Stimulated activated CD8-positive, alpha-beta memory T cell treated with anti-CD3 and anti-CD28 coated beads, Interleukin-12 subunit alpha, Interleukin-12 subunit beta, amount 100 ng/mL, for 1 hour (primary cell): ENCODE data around the gene FHAD1.

Source experiments
- DNase-seq: peaks from one replicate; pipeline ENCODE4 v3.0.0-alpha.2; 2020; ENCODE audit warnings: low read depth

FHAD1 gene

DNA sequence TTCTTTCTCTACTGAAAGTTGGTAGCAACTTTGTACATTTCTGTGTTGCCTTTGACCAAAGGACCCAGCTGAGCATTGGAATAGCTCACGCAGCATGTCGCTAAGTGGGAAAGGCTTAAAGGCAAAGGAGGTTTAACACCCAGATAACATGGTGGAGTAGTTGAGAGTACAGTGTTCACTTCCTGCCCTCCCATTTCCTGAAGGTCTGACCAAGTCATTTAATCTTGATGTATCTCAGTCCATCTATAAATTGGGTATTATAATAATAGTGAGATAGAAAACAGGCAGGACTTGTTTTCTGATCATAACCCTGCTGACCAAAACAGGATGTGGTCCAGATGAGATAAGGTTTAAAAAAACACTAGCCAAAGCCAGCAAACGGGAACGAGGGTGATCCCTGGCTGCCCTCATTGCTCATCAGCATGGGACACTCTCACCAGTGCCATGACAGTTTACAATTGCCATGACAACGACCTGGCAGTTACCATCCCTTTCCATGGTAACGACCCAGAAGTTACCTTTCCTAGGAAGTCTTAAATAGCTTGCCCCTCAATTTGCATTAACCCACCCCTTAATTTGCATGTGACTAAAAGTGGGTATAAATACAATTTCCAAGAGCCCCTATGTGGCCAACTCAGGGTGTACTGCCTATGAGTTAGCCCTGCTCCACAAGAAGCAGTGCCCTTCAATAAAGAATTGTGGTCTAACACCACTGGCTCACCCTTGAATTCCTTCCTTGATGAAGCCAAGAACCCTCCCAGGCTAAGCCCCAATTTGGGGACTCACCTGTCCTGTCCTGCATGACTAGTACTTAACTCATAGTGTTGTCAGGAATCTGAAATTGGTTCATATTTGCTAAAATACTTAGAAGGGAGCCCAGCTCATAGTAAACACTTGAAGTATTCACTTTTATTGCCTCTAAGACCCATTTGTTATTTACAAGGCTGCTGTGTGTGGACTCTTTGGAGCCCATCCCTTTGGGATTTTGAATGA lies 28.4 kb upstream of the FHAD1 start:
- DNase-seq: no peak

DNA sequence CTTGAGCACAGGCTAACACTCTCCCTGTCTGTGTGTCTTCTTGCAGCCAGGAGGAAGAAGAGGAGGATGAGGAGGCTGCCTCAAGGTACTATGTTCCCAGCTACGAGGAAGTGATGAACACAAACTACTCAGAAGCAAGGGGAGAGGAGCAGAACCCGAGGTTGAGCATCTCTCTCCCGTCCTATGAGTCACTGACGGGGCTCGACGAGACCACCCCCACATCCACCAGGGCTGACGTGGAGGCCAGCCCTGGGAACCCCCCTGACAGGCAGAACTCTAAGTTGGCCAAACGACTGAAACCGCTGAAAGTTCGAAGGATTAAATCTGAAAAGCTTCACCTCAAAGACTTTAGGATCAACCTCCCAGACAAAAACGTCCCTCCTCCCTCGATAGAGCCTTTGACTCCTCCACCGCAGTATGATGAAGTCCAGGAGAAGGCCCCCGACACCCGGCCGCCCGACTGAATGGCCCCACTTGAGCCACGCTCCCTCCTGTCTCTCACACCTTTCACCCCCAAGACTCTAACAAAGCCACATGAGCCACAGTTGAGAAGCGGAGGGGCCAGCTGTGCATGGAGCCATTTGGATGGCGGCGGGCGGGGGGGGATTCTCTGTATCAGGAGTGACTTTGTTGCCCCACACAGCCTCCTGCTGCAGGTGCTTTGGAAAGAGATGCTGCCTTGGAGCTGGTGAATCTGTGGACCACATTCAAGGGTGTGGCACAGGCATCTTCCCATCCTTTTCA lies 27.6 kb upstream of the FHAD1 start:
- no peak for DNase-seq

DNA sequence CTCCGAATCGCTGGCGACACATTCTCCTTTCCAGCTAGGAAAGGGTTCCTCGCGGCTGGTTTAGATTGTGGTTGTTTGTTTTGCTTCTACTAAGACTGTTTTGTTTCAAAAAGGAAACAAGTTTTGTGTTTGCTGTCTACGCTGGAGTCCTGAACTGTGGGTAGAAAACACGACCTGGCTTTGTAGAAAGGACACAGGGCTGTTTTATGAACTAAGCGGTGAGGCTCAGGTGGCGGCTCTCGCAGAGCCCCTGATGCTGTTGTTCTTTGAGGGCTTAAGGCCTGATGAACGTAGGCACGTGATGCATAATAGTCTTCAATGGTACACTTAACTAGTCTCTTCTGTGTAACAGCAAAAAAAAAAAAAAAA lies 27.0 kb upstream of the FHAD1 start:
- DNase-seq: no peak

DNA sequence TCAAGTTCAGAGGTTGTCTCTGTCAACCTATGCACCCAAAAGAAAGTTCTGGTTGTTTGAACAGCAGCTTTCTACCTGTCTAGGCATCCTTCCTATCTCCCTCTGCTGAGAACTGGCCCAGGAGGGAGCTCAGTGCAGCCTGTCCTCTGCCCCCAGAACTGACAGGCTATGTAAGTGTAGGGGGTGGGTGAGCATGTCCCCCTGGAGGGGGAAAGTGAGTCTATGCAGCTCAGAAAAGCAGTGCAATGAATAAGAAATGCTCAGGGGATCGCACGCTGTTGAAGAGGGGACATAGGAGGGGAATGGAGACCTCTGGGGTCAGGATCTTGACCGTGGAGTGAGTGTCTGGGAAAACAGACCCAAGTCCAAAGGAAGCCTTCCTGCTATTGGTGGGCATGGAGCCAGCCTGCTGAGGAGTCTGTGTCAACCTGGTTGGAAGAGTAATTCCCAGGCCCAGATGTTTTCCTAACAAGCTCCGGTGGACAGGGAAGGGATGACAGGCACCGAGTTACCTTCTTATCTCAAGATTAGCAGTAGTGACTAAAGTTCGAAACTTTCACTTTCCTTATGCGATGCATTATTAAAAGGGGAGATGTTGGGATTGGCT lies 26.1 kb upstream of the FHAD1 start:
- DNase-seq: no peak

DNA sequence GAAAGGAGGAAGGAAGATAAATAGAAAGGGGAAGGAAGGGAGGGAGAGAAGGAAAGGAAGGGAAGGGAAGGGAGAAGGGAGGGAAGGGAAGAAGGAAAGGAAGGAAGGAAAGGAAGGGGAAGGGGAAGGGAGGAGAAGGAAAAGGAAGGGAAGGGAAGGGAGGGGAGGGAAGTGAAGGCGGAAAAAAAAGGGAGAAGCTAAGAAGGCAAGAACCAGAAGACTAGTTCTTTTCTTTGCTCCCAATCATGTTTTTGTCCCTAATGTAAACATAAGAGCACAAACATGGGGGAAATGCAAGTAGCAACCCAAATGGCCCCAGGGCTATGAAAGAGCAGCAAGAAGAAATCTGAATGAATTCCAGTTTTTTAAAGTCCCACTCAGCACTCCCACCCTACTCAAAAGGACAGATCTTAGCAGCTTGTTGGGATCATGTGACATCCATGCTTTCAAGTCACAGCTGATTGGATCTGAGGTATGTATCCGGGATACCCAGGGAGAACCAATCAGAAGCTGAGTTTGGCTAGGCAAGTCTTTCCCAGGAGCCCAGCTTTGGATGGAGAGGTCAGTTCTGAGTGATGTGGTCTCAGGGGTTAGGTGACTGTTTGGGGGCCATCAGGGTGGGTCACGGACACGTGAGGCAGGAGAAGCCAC lies 24.2 kb upstream of the FHAD1 start:
- no peak for DNase-seq

GRCh38 chr1:15224259-15224869 lies 22.7 kb upstream of the FHAD1 start:
- no peak for DNase-seq

DNA sequence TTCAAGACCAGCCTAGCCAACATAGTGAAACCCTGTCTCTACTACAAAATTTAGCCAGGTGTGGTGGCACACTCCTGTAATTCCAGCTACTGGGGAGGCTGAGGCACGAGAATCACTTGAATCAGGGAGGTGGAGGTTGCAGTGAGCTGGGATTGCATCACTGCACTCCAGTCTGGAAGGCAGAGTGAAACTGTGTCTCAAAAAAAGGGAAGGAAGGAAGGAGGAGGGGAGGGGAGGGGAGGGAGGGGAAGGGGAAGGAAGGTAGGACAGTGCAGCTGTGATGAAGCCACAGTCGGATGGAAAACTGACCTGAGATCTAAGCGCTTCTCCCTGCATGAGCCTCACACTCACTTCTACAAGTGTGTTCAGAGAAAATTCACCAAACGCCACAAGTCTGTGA lies 22.0 kb upstream of the FHAD1 start:
- DNase-seq: no peak

DNA sequence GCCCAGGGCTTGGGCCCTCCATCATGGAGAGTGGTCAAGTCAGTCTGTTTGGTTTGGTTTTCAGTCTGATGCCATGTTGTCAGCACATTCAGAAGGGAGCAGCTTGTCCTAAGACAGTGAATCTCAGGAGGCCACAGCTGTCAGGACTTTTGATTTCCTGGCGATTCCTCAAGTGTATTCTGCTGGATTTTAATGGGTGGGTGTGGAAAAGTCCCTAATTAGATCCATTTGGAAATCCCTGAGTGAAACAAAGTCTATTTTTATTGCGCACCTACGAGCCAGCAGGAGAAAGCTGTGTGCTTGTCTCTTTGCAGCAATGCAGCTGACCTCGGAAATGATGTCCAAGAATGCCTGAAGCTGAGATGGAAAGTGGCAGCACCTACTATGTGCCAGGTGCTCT lies 21.6 kb upstream of the FHAD1 start:
- no peak for DNase-seq

DNA sequence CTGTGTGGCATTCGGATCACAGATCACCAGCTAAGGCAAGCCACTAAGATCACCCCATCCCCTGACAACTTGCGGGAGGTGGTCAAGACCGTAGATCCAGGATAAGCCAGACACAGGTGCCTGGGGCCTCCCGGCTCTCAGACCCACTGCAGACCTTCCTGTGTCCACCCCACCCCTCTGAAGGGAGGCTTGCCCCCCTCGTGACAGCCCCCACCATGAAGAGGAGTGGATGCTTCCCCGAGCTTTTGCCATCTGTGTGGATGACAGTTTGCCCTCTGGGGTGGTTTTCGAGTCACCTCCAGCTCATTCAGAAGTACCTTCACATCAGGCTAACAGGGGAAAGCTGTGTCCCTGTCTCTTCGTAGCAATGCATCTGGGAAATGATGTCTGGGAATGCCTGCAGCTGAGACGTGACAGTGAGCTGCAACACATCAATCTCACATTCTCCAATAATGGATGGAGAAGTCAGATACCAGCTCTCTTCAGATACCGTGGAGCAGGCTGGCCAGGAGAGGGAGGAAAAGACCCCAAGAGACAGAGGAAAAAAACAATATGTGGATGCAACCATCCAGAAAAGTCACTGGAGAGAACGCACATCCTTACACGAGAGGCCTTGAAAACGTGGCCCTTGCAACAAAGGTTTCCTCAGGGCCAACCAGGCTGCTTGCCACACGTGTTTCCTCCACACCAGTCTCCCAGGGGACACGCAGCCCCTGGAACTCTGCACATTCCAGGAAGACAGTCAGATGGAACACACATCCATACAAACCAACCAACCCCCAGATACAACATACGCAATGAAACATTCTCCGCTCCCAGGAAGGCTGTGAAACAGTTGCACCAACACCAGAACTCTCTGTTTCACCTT lies 20.4 kb upstream of the FHAD1 start:
- DNase-seq: no peak

GRCh38 chr1:15229707-15230131 lies 17.3 kb upstream of the FHAD1 start:
- DNase-seq: no peak

- no peak for DNase-seq
These were observed 15.3 kb upstream of the FHAD1 start for GRCh38 chr1:15231714-15232201.

GRCh38 chr1:15233689-15234088 lies 13.3 kb upstream of the FHAD1 start:
- no peak for DNase-seq

DNA sequence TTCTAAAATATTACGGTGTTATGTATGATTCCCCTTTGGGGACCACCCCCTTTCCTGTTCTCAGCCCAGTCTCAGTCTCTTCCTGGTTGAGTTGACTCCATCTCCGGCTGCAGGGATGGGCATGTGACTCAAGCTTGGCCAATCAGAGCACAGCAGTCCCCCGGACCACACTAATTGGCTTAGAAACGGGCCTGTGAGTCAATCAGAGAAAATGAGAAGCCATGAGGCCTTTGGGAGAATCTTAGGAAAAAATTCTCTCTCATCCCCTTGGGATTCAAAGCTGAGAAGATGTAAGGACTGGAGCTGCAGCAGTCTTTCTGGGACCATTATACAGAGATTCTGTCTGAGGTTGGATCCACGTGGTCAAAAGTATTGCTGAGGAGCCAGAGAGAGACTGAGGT lies 10.7 kb upstream of the FHAD1 start:
- DNase-seq: no peak

DNA sequence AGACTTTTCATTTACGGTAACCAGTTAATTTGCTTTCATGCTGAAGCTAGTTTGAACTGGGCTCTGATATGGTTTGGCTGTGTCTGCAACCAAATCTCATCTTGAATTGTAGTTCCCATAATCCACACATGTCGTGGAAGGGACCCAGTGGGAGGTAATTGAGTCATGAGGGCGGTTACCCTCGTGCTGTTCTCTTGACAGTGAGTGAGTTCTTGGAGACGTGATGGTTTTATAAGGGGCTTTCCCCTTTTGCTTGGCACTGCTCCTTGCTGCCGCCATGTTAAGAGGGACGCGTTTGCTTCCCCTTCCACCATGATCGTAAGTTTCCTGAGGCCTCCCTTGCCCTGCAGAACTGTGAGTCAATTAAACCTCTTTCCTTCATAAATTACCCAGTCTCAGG lies 10.3 kb upstream of the FHAD1 start:
- no peak for DNase-seq

DNA sequence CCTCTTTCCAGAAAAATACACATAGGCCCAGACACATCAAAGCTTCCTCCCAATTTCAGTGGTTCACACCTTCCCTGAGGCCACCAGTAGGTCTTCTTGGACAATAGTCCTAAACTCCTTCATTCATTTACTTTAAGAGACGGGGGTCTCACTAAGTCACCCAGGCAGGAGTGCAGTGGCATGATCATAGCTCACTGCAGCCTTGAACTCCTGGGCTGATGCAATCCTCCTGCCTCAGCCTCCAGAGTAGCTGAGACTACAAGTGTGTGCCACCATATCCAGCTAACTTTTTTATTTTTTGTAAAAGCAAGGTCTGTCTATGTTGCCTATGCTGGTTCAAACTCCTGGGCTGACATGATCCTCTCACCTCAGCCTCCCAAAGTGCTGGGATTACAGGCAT lies 8.2 kb upstream of the FHAD1 start:
- DNase-seq: no peak

GRCh38 chr1:15242766-15243165 lies 4.3 kb upstream of the FHAD1 start:
- DNase-seq: no peak

- no peak for DNase-seq
These were observed 3.6 kb upstream of the FHAD1 start for GRCh38 chr1:15243275-15244043.

- DNase-seq: no peak
These were observed 2.2 kb upstream of the FHAD1 start for GRCh38 chr1:15244813-15245212.

DNA sequence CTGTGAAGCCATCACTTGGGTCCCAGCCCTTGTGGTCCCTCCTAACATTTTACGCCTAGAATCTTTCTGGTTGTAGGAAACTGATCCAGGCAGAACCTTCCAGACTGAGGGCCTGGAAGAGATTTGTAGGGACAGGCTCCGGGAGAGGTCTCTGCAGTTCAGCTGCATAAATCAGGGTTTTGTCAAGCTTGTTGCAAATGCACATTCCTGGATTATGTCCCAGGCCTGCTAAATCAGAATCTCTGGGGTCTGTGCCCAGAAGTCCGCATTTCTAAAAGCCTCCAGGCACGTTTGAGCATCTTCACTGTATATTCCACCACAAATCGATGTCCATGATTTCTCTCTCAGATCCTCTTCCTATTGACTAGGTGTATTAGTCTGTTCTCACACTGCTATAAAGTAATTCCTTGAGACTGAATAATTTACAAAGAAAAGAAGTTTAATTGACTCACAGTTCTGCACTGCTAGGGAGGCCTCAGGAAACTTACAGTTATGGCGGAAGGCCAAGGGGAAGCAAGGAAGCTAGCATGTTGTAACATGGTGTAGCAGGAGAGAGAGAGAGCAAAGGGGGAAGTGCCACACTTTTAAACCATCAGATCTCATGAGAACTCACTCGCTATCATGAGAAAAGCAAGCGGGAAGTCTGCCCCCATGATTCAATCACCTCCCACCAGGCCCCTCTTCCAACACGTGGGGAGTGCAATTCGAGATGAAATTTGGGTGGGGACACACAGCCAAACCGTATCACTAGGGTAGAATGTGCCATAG lies 1.2 kb upstream of the FHAD1 start:
- DNase-seq: no peak
